CD14-positive monocyte (primary cell): ENCODE data around the gene PKNOX2. TPM values are rescaled to one million over a fixed set of nuclear protein-coding genes. Genes with fewer than 3 reads are reported as not detected.

Experiments
- DNase-seq, 3 donors: peaks; one replicate each; pipeline ENCODE4 v3.0.0-alpha.2; 2011 to 2022
- H2AFZ ChIP-seq: 2 replicates; pipeline ENCODE4 v1.6.0; 2012; ENCODE audit warnings: mild to moderate bottlenecking, low read depth, low read length, inconsistent platforms; ENCODE audit not compliant: insufficient read depth, poor library complexity, severe bottlenecking
- H3K27ac ChIP-seq, 2 donors: 1 replicate in 1 of 2; 2 replicates in 1 of 2; pipeline ENCODE4 v1.5.1; 2012 to 2013; ENCODE audit warnings: low read length in 2 of 2, control low read depth in 1 of 2, inconsistent platforms in 1 of 2, low read depth in 1 of 2, mild to moderate bottlenecking in 1 of 2
- H3K27me3 ChIP-seq, 2 donors: one replicate each; pipeline versions ENCODE4 v1.6.0 to v1.6.1; 2011 to 2013; ENCODE audit warnings: low read length in 2 of 2; ENCODE audit not compliant: control insufficient read depth in 2 of 2, insufficient read depth in 2 of 2
- H3K36me3 ChIP-seq, 2 donors: replicated peaks in 1 of 2; 1 replicate in 1 of 2; 2 replicates in 1 of 2; pipeline versions ENCODE4 v1.5.1 to v1.6.1; 2012 to 2013; ENCODE audit warnings: low read length in 2 of 2, control low read depth in 1 of 2, inconsistent platforms in 1 of 2, mild to moderate bottlenecking in 1 of 2; ENCODE audit not compliant: insufficient read depth in 2 of 2, control insufficient read depth in 1 of 2
- H3K4me1 ChIP-seq, 2 donors: 1 replicate in 1 of 2; 2 replicates in 1 of 2; pipeline versions ENCODE4 v1.5.1 to v1.6.1; 2012 to 2013; ENCODE audit warnings: low read length in 2 of 2, control low read depth in 1 of 2, inconsistent platforms in 1 of 2, mild to moderate bottlenecking in 1 of 2, moderate library complexity in 1 of 2; ENCODE audit not compliant: insufficient read depth in 2 of 2, control insufficient read depth in 1 of 2
- H3K4me2 ChIP-seq: replicated peaks from 2 replicates; pipeline ENCODE3; 2012; ENCODE audit warnings: low read length, moderate library complexity, mild to moderate bottlenecking; ENCODE audit not compliant: poor library complexity, severe bottlenecking; ENCODE audit errors: extremely low read depth
- H3K4me3 ChIP-seq, 3 experiments: fragments of 200-600 bp in 1 of 3; sonication (generic) in 1 of 3; replicated peaks in 1 of 3; 1 replicate in 2 of 3; 2 replicates in 1 of 3; pipeline ENCODE4 v1.5.1; 2011 to 2013; ENCODE audit warnings: low read length in 3 of 3, mild to moderate bottlenecking in 3 of 3, control low read depth in 2 of 3, low read depth in 2 of 3, inconsistent platforms in 1 of 3, moderate library complexity in 1 of 3
- H3K79me2 ChIP-seq: 2 replicates; pipeline ENCODE4 v1.6.0; 2012; ENCODE audit warnings: mild to moderate bottlenecking, control low read depth, inconsistent platforms, low read length, moderate library complexity; ENCODE audit not compliant: insufficient read depth
- H3K9ac ChIP-seq: 2 replicates; pipeline ENCODE4 v1.6.0; 2017; ENCODE audit warnings: low read length, mild to moderate bottlenecking; ENCODE audit not compliant: insufficient read depth, poor library complexity, severe bottlenecking
- H3K9me3 ChIP-seq, 2 donors: replicated peaks in 1 of 2; 1 replicate in 1 of 2; 2 replicates in 1 of 2; pipeline versions ENCODE4 v1.5.1 to v1.6.1; 2012 to 2013; ENCODE audit warnings: low read length in 2 of 2, control low read depth in 1 of 2; ENCODE audit not compliant: control insufficient read depth in 1 of 2, insufficient read depth in 1 of 2
- H4K20me1 ChIP-seq: 2 replicates; pipeline ENCODE4 v1.6.0; 2012; ENCODE audit warnings: mild to moderate bottlenecking, low read length, control low read depth, moderate library complexity; ENCODE audit not compliant: insufficient read depth
- H3K27ac Mint-ChIP-seq, 7 donors: one replicate each; pipeline ENCODE4 v1.8.0; 2020; ENCODE audit warnings: mild to moderate bottlenecking in 7 of 7, mixed read lengths in 7 of 7, moderate library complexity in 6 of 7, inconsistent platforms in 2 of 7
- H3K27me3 Mint-ChIP-seq, 3 donors: one replicate each; pipeline ENCODE4 v1.8.0; 2021 to 2022; ENCODE audit warnings: low read depth in 3 of 3, mild to moderate bottlenecking in 3 of 3, mixed read lengths in 3 of 3, moderate library complexity in 3 of 3, inconsistent platforms in 1 of 3
- H3K36me3 Mint-ChIP-seq, 2 donors: one replicate each; pipeline ENCODE4 v1.8.0; 2020; ENCODE audit warnings: mixed read lengths in 2 of 2, inconsistent platforms in 1 of 2, mild to moderate bottlenecking in 1 of 2
- H3K4me1 Mint-ChIP-seq: one replicate; pipeline ENCODE4 v1.8.0; 2020; ENCODE audit warnings: mild to moderate bottlenecking, mixed read lengths
- H3K4me3 Mint-ChIP-seq, 2 donors: one replicate each; pipeline ENCODE4 v1.8.0; 2020; ENCODE audit warnings: mild to moderate bottlenecking in 2 of 2, mixed read lengths in 2 of 2, moderate library complexity in 1 of 2
- H3K9me3 Mint-ChIP-seq, 7 donors: one replicate each; pipeline ENCODE4 v1.8.0; 2020 to 2022; ENCODE audit warnings: mixed read lengths in 7 of 7, mild to moderate bottlenecking in 6 of 7, moderate library complexity in 6 of 7, inconsistent platforms in 2 of 7
- CTCF ChIP-seq: fragments of 200-600 bp; IDR thresholded peaks from one replicate; pipeline ENCODE4 v1.8.0; 2022; ENCODE audit warnings: antibody characterized with exemption, mild to moderate bottlenecking
- WGBS: methylation state at CpG from one replicate; pipeline ENCODE4 v1.1.5; 2013; ENCODE audit warnings: missing lambda C conversion rate; ENCODE audit not compliant: insufficient coverage; 5-methylcytosine and 5-hydroxymethylcytosine counted together
- intact Hi-C, 2 donors: fragments of 100-400 bp; cut with micrococcal nuclease; formaldehyde crosslinking; loops; one replicate each; pipeline versions ENCODE4 v1.15.0 to v1.15.1; 2023
- polyA plus RNA-seq, 3 donors: library from polyadenylated mRNA; depleted of rRNA in 1 of 3; unstranded in 2 of 3; stranded (reverse) in 1 of 3; fragments of 300-500 nt in 2 of 3; fragments of >200 nt in 1 of 3; fragmentation: Illumina TruSeq in 2 of 3; gene quantifications; 1 replicate in 2 of 3; 2 replicates in 1 of 3; pipeline ENCODE4 v1.2.3, GENCODE V29; 2012 to 2021

Gene PKNOX2
- polyA plus RNA-seq, 3 donors: not detected

GRCh38 chr11:125360066-125360465 lies 195.5 kb downstream of the PKNOX2 start:
- DNase-seq: no peak
- Histone ChIP-seq H3K4me3 (no peak overlapping the region), H3K4me2 (no peak overlapping the region), H3K27me3 (no peaks in the 10 kb centered on the region), H2AFZ (no peak overlapping the region), H3K27ac (no peak overlapping the region), H3K9ac (no peak overlapping the region), H4K20me1 (no peaks in the 10 kb centered on the region), H3K79me2 (no peaks in the 10 kb centered on the region), H3K9me3 (no peaks in the 10 kb centered on the region), H3K36me3 (no peaks in the 10 kb centered on the region), H3K4me1 (peaks cover 0 to under 1% of the 10 kb centered on the region in 2 donors)
- Mint-ChIP-seq H3K27me3 (peaks cover 0 to 4% (median 3%) of the 10 kb centered on the region in 3 donors), H3K36me3 (no peaks in the 10 kb centered on the region), H3K9me3 (no peaks in the 10 kb centered on the region), H3K4me1 (peaks cover 3% of the 10 kb centered on the region), H3K4me3 (no peak overlapping the region), H3K27ac (no peak overlapping the region)
- no peak for TF ChIP-seq CTCF
- WGBS: 75% methylated on average over 4 of the region's 7 CpGs
- intact Hi-C loops: no loop called here

- no peaks in the 10 kb centered on the region for H3K36me3 Mint-ChIP-seq
- no peak overlapping the region for H3K27ac Mint-ChIP-seq
- peaks cover 4 to 6% (median 5%) of the 10 kb centered on the region in 3 donors for H3K27me3 Mint-ChIP-seq
- no peaks in the 10 kb centered on the region for H4K20me1 ChIP-seq
- H3K4me3 ChIP-seq: no peak overlapping the region
- H3K4me1 ChIP-seq: no peaks in the 10 kb centered on the region
- no peak overlapping the region for H3K4me2 ChIP-seq
- H2AFZ ChIP-seq: no peak overlapping the region
- no peak overlapping the region for H3K27ac ChIP-seq
- no peak overlapping the region for H3K9ac ChIP-seq
- no peak for DNase-seq
- no peaks in the 10 kb centered on the region for H3K9me3 Mint-ChIP-seq
- intact Hi-C loops: no loop called here
- H3K4me1 Mint-ChIP-seq: no peaks in the 10 kb centered on the region
- H3K9me3 ChIP-seq: no peaks in the 10 kb centered on the region
- TF ChIP-seq CTCF: no peak
- 79% methylated on average over 4 of the region's 11 CpGs for WGBS
- H3K27me3 ChIP-seq: peaks cover 0 to 2% of the 10 kb centered on the region in 2 donors
- H3K4me3 Mint-ChIP-seq: no peak overlapping the region
- no peaks in the 10 kb centered on the region for H3K36me3 ChIP-seq
- H3K79me2 ChIP-seq: no peaks in the 10 kb centered on the region
Measured at GRCh38 chr11:125364121-125364826, 199.7 kb downstream of the PKNOX2 start.
